Stimulated activated CD4-positive, alpha-beta T cell treated with anti-CD3 and anti-CD28 coated beads, TNF-alpha, amount 100 ng/mL, for 48 hours (primary cell): ENCODE results near the gene INTS14.
"Not testable (repeated sequence)": the region's sequence is repeated elsewhere in the genome, so short reads cannot be mapped to it uniquely, and the experiment has no call there.

Source experiments
- DNase-seq, 3 donors: peaks; one replicate each; pipeline ENCODE4 v3.0.0-alpha.2; 2020; ENCODE audit warnings: low read depth in 3 of 3

INTS14 gene

GRCh38 chr15:65579762-65580161, 31.2 kb downstream of the INTS14 start:
- DNase-seq: no peak

DNA sequence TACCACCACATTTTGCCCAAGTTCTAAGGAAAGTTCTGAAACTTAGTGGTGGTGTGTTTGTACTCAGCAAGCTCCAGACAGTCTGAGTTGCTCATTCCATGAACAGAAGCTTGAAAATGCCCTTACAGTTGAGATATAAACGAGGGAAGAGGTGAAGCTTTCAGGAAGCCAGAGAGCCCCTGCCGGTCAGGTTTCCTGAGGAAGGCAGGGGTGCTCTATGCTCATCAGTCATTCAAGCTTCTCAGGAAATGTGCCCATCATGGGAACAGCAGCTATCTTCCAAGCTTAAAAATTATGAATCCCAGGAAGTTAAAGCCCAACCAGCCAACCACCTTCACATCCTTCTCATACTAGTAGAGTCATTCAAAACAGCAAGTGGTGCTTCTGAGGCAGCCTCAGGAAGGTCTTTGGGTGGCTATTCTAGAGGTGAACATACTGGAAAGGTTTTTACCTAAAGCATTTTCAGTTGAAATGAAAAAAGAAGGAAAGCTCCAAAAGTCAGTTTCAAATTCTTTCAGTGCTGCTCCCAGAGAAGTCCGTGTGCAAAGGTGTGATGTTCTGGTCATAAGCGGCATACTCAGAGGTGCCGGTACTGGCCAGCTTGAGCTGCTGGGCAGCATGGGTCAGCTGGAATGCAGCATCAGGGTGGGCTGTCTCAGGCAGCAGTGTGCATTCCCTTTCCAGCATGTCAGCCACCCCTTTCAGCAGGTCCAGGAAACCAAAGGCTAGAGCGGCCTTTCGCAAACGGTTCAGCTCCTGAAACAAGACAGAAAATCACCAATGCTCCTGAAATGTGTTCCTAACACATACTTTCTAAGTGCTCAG, 31.8 kb downstream of the INTS14 start:
- no peak for DNase-seq

DNA sequence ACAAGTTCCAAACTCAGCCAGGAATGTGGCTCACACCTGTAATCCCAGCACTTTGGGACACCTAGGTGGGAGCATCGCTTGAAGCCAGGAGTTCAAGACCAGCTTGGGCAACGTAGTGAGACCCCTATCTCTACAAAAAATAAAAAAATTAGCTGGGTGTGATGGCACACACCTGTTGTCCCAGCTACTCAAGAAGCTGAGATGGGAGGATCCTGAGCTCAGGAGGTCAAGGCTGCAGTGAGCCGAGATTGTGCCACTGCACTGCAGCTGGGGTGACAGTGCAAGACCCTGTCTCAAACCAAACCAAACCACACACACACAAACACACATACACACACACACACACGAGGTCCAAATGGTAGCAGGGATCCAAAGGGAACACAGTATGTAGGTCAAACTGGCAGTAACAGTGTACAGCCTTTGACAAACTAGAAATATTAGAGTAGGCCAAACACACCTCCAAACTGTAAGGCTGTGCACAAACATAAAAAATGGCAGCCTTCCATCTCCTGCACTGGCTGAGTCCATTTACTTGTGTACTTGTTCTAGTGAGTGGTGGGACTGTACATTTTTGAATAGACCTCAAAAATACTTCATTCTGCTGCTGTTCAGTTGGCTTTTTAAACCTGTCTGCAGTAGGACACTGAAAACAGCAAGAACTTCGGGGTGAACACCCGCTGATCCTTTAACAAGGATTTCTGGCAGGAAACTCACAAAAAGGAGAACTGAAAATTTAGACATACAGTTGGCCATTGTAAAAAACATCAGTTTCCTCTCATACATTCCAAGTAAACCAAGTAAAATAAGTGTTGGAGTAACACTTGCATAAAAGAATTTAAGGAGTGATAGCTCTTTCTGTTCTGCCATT, 33.6 kb downstream of the INTS14 start:
- DNase-seq: no peak

- no peak for DNase-seq
Measured at GRCh38 chr15:65576664-65577063, 34.3 kb downstream of the INTS14 start.

GRCh38 chr15:65571971-65572370, 39.0 kb downstream of the INTS14 start:
- DNase-seq: no peak

GRCh38 chr15:65569728-65570127, 41.2 kb downstream of the INTS14 start:
- no peak for DNase-seq

GRCh38 chr15:65561934-65562333, 49.0 kb downstream of the INTS14 start:
- DNase-seq: no peak

DNA sequence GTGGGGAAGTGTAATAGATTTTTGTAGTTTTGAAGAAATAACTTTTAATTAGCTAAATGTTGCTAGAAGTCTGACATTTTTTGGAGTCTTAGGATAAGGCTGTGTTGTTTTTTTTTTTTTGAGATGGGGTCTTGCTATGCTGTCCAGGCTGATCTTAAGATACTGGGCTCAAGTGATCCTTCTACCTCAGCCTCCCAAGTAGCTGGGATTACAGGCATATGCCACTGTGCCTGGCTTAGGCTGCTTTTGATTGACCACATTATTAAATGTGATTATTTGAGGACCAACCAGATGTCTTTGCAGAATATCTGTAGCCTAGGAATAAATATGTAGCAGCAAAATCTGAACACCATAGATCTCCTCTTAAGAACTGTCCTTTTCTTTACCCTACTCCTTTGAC, 51.0 kb downstream of the INTS14 start:
- DNase-seq: no peak

- no peak for DNase-seq
Measured at GRCh38 chr15:65558997-65559760, 51.8 kb downstream of the INTS14 start.

DNA sequence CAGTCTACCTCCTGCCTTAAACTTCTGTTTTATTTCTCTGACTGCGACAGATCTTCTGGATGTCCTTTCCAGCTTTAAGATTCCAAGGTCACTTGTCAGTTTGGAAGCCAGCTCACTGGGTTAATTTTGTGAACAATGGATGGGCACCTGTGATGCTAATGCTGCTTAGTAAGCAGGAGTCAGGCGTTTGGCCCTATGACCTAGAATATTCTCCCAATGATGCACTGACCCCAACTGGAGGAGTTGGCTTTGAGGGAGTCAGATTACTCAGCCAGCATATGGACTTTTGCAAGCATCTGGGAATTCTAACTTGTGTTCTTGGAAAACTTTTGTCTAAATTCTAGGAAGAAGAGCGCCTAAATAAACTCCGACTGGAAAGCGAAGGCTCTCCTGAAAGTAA, 52.6 kb downstream of the INTS14 start:
- DNase-seq: no peak

DNA sequence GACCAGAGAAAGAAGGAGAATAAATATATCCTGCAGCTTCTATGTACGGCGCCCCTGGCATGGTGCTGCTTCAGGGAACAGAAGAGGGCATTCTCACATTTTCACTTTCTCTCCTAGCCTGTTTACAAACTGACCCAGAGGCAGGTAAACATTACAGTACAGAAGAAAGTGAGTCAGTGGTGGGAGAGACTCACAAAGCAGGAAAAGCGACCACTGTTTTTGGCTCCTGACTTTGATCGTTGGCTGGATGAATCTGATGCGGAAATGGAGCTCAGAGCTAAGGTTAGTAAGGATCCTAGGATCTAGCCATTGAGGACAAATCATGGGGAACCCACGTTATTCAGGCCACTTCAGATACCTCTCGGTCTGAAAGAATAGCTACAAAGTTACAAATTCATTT, 54.3 kb downstream of the INTS14 start:
- DNase-seq: no peak

- no peak for DNase-seq
Measured at GRCh38 chr15:65553691-65554090, 57.2 kb downstream of the INTS14 start.

DNA sequence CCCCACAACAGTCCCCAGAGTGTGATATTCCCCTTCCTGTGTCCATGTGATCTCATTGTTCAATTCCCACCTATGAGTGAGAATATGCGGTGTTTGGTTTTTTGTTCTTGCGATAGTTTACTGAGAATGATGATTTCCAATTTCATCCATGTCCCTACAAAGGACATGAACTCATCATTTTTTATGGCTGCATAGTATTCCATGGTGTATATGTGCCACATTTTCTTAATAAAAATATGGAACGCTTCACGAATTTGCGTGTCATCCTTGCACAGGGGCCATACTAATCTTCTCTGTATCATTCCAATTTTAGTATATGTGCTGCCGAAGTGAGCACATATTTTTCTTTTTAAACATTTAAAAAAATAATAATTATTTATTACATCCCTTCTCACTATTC, 58.1 kb downstream of the INTS14 start:
- DNase-seq: not testable (repeated sequence)

- no peak for DNase-seq
Measured at GRCh38 chr15:65551183-65551582, 59.7 kb downstream of the INTS14 start.

DNA sequence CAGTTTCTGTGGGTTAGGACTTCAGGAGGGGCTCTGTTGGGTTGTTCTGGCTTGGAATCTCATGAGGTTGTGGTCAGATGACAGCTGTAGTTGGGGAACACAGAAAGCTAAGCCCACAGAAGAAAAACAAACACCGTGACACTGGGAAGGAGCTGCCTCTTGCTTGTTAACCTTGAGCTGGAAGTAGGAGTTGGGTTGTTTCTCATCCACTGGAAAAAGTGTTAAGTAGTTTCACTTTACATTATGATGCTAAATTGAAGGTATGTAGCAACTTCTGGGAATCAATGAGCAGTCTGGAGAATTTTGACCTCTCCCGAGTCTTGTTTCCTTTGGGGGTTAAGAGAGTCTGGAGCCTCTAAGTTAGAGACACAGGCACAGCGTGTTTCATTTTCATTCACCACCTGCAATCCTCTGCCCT, 60.2 kb downstream of the INTS14 start:
- DNase-seq: no peak

DNA sequence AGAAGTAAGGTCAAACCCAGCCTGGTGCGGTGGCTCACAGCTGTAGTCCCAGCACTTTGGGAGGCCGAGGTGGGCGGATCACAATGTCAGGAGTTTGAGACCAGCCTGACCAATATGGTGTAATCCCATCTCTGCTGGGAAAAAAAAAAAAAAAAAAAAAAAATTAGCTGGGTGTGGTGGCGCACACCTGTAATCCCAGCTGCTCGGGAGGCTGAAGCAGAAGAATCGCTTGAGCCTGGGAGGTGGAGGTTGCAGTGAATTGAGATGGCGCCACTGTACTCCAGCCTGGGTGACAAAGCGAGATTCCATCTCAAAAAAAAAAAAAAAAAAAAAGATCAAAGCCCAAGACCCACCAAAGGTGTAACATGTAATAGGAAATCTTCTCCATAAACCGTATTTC, 61.6 kb downstream of the INTS14 start:
- not testable (repeated sequence) for DNase-seq

GRCh38 chr15:65547841-65548240, 63.1 kb downstream of the INTS14 start:
- no peak for DNase-seq

DNA sequence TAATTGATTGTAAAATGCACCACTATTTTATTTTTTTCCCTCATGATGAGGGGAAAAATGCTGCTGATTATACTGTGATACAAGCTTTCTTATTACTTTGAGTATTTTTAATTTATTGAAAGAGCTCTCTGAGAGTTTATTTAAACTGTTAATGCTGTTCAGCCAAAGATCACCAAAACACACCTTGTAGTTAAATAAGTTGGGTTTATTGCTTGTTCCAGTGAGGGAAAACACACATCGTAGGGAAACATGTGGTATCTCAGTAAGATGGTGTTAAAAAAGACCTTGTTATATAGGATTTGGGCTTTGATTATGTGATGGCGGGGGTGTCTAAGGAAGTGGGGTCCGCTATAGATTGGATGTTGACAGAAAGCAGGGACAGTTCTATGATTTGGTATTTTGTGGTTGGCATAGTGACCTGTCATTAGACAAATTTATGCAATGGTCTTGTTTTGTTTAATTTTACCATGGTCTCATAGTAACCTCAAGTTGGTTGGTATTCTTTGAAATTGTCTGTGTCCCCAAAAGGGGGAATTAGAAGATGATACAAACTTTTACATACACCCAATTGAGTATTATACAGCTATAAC, 69.6 kb downstream of the INTS14 start:
- DNase-seq: no peak

- no peak for DNase-seq
Measured at GRCh38 chr15:65540314-65540713, 70.6 kb downstream of the INTS14 start.

GRCh38 chr15:65535192-65535591, 75.7 kb downstream of the INTS14 start:
- DNase-seq: no peak

- DNase-seq: no peak
Measured at GRCh38 chr15:65533057-65533756, 77.7 kb downstream of the INTS14 start.
